DMS53 treated with DMSO at 0.1 percent for 48 hours (cell line): ENCODE data around the gene SELENOF.

Experiments
- DNase-seq: peaks from one replicate; lab custom pipeline; 2025; ENCODE audit not compliant: unreplicated experiment; lab: John Stamatoyannopoulos, UW

SELENOF gene

DNA sequence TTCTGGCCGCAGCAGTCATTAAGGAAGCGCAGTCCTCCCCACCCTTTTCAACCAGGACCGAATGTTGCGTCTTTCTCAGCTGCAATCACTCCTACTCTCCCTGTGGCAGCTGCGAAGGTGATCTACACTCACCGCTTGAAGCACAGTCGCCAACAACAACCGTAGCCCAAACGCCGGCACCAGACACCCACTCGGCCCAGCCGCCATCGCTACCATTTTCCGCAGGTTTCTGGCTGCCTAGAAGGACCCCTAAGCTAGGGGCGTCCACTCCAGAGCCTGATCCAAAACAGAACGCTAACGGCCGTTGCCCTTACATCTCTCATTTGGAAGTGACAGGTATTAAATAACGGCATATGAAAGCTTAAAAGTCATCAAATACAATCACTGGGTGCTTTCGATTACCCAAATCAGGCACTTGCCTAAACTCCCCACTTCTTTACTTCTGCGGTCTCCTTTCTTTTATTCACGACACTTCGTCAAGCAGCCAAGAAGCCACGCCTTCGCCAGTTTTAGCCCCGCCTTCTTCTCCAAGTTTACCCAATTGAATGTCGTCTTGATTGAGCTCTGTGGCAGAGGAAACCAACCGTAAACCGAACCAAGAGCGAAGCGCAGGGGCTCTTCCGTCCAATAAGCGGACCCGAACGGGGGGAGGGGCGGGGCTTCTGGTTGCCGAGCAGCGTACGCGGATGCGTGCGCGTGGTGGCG lies at the start of gene SELENOF:
Gene SELENOF (minus strand): TSS at position 231 of the 705 bp plus-strand sequence. CDS start 15 bp downstream, at position 216.
- DNase-seq, result peak; percentile 100

DNA sequence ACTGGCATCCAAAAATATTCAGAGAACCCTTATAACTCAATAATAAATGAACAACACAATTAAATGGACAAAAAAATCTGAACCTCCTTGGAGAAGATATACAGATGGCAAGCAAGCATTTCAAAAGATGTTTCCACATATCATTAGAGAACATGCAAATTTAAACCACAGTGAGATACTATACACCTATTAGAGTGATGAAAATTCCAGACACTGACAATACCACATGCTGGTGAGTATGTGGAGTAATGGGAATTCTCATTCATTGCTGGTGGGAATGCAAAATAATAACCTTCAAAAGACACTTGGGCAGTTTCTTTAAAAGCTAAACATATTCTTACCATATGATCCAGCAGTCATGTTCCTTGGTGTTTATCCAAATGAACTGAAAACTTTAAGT lies 46.6 kb upstream of the SELENOF start:
- DNase-seq, result no peak

DNA sequence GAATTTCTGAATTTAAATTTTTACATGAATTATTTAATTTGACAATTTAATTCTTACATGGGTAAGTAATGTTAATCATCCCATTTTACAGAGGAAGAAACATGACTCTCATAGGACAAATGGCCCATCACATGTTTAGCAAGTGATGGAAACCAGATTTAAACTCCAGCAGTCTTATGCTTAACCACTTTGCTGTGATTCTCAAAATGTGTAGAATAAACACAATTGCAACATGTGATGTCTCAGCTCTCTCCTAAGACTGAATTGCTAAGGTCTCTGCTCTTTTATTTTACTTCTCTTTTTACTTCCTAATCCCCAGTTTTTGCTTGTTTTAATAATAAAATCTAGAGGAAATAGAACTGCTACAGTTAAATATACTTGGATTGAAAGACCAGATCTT lies 43.3 kb upstream of the SELENOF start:
- DNase-seq, result no peak

DNA sequence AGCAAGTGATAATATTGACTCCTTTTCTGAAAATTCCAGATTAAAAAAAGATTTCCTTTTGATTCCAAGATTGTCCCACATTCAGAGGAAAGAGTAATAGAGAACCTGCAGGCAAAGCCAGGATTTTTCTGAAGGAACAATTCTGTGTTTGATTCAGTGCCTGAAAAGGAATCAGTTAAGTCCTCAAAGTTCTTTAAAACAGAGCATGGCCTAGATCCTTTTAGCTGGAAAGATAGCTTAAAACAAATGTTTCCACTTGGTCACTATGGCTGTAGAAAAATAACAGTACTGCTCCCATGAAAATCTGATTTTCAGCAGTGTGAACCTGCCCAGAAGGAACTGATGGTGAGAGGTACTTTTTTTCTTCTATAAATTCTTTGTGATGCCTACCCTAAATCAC lies 42.3 kb upstream of the SELENOF start:
- DNase-seq, result no peak

DNA sequence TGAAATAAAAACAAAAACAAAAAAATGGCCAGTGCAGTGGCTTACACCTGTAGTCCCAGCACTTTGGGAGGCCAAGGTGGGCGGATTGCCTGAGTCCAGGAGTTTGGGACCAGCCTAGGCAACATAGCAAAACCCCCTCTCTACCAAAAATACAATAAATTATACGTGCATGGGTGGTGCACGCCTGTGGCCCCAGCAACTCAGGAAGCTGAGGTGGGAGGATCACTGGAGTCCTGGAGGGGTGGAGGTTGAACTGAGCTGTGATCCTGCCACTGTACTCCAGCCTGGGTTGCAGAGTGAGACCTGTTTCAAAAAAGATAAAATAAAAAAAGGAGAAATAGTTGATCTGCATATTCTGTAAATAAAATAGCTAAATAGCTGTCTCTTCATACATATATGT lies 41.8 kb upstream of the SELENOF start:
- DNase-seq, result no peak

DNA sequence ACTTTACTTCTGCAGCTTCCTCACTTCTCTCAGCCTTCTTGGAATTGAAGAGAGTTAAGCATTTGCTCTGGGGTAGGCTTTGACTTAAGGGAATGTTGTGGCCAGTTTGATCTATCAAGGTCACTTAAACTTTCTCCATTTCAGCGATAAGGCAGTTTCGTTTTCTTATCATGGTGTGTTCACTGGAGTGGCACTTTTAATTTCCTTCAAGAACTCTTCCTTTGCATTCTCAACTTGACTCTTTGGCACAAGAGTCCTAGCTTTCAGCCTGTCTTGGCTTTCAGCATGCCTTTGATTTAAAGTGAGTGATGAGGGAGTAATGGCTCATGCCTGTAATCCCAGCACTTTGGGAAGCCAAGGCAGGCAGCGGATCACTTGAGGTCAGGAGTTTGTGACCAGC lies 39.2 kb upstream of the SELENOF start:
- DNase-seq, result no peak

DNA sequence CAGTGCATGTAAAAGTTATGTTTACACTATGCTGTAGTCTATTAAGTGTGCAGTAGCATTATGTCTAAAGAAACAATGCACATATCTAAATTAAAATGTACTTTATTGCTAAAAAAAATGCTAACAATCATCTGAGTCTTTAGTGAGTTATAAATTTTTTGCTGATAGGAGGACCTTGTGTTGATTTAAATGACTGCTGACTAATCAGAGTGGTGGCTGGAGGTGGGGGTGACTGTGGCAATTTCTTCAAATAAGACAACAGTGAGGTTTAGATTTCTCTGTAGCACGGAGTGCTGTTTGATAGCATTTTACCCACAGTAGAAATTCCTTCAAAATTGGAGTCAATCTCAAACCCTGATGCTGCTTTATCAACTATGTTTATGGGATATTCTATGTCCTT lies 37.5 kb upstream of the SELENOF start:
- DNase-seq, result no peak

DNA sequence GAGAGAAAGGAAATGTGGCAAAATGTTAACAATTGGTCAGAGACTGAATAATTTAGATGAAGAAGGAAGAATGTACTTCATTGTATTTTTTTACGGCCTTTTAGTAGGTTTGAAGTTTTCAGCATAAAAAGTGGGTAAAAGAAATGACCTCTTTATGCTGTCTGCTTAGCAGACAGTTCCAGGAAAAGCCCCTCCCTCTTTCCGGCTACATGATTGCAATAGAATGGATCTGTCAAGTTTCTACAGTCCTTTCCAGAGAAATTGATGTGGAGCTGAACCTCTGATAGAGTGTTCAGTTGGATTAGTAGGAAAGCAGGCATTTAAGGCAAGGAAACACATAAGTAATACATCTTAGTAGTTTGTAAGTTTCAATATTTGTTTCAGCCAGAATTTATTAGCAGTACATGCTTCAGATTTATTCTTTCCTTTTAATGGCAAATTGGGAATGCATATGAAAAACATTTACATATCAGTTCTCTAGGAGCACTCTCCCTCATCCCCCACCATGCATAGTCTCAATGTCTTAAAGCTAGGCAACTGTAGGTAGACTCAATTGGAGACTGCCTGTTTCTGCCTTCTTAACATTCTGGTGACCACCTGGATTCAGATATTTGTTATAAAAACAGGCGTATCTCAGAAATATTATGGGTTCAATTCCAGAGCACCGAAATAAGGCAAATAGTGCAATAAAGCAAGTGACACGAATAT lies 36.9 kb upstream of the SELENOF start:
- DNase-seq, result no peak

DNA sequence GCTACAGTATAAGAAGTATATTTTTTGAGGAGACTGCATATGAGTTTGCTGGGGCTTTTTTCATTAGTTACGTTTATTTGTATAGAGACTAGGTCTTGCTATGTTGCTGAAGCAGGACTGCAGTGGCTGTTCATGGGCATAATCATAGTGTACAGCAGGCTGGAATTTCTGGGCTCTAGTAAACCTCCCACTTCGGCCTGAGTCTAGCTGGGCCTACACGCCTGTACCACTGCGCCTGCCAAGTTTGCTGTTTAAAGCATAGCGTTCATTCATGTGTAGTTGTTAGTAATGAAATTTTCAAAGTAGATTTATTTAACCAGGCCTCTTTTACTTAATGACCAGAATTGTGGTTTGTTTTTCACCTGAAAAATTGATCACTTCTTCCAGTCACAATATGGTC lies 34.3 kb upstream of the SELENOF start:
- DNase-seq, result no peak

DNA sequence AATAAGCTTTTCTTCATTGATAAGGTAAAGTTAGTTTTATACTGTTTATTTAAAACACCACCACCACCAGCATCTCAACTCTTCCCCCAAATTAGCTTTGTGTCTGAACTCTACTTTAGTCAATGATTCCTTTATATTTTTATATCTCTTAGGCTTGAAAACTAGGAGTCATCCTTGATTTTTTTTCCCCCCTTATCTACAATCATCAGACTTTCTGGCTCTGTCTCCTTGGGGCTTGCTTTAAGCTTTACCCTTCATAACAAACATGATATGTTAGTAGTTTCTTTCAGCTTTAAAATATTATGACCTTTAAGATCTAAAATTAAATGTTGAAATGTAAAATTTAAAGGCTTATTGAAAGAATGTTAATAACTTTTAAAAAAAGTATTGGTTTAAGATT lies 28.8 kb upstream of the SELENOF start:
- no peak for DNase-seq

DNA sequence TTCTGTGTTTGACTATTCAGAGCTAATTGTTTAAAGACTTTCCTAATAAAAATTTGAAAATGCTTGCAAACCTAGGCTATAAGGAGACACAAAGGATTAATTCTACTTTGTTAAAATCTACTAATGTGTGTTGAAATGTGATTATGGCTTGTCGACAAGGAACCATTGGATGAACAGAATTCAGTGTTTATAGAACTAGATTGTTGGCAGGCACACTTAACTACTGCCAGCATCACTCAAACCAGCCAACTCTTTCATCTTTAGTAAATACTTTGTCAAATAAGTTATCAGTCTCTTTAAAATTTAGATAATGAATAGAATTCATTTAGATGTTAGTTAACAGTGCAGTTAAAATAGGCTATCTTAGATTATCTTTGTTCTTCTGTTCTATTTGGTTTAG lies 28.1 kb upstream of the SELENOF start:
- no peak for DNase-seq

DNA sequence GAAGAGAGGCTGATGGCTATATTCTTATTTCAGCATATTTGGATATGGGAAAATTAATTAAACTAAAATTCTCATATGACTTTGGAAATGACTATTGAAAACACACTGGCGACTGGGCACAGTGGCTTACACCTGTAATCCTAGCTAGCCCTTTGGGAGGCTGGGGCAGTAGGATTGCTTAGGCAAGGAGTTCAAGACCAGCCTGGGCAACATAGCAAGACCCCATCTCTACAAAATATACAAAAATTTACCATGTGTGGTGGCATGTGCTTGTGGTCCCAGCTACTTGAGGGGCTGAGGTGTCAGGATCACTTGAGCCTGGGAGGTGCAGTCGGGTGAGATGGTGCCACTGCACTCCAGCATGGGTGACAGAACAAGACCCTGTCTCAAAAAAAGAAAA lies 26.7 kb upstream of the SELENOF start:
- no peak for DNase-seq

DNA sequence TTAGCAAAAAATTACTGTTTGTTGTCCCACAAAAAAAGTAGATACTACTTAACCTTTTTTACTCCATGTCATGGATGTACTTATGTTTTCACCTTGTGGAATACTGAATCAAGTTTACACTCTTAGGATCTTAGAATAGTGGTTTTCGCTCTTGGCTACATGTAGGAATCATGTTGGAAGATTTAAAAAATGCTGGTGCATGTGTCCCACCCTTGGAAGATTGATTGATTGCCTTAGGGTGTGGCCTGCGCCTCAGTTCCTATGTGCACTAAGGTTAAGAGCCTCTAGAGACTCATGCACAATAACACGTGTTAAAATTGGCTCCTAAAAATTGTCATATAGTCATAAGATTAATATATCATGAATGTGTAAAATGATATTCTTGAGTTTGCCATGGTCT lies 25.5 kb upstream of the SELENOF start:
- no peak for DNase-seq

DNA sequence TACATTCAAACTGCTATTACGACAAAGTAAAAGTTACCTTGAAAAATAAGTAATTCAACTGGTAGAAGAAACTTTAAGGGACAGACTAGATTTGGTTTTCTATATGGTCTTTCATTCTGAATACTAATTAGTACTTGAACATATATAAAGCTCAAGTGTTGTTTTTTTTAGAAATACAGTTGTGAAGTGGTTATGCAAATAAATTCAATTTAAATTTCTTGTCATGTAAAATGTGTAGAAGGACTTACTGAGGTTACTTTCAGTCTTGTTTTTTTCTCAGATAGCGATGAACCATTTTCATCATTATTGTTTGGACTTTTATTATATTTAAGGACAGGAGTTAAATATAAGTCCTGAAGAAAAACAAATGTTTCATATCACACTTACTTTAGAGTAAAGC lies 24.9 kb upstream of the SELENOF start:
- DNase-seq, result no peak

DNA sequence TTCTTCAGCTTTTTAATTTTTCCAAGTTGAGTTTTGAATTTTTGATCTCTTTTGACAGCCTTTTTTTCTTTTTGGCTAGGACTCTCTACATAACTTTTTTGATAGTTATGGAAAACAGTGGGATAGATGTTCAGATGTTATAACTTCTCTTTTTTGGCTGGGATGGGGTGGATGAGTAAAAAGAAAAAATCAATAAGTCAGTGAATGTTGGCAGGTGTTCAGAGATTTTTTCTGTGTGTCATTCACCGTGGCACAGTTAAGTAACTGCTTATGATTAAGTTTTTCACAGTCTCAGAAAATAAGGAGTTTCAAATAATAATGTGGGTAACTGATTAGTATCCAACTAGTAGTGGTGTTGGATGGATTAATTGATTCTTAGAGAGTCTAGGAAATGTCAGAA lies 24.5 kb upstream of the SELENOF start:
- no peak for DNase-seq

DNA sequence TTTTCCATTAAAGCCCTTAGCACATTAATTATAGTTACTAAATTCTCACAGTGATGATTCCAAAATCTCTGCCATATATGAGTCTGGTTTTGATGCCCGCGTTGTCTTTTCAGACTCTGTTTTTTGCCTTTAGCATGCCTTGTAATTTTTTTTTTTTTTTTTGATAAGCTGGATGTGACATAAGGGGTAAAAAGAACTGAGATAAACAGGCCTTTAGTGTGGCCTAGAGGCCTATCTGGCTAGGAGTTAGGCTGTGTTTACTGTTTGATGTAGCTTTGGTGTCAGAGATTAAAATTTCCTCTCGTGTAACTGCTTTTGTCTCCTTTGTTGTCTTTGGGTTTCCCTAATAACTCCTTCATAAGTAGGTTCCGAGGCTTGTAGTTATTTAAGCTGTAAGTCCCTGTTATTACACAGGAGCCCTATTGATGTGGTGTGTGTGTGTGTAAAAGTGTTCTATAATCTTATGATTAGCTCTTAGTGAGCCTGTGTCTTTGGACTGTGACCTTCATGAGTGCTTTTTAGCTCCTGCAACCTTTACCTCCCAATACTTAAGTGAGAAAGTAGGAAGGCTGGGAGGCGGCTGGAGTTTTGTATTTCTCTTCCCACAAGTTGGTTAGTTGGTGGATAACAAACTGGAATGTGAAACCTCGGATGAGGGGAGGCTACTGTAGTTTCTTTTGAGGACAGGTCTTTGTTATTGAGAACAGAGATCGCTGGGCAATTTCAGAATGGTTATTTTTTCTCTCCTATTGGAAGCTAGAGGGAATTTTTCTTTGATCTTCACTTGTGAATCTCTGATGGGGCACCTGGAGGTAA lies 19.8 kb upstream of the SELENOF start:
- no peak for DNase-seq

DNA sequence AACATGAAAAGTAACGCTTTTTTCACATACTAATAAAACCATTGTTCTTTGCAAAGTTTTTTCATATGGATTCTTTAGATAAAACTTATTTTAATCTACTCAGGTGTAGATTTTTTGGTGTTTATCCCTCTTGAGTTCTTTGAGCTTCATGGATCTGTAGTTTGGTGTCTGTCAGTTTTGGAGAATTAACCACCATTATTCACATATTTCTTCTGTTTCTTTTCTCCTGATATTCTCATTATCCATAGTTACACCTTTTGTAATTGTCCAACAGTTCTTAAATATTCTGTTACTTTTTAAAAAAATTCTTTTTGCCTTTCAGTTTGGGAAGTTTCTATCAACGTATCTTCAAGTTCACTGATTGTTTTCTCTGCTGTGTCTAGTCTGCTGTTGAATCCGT lies 19.1 kb upstream of the SELENOF start:
- DNase-seq, result no peak

DNA sequence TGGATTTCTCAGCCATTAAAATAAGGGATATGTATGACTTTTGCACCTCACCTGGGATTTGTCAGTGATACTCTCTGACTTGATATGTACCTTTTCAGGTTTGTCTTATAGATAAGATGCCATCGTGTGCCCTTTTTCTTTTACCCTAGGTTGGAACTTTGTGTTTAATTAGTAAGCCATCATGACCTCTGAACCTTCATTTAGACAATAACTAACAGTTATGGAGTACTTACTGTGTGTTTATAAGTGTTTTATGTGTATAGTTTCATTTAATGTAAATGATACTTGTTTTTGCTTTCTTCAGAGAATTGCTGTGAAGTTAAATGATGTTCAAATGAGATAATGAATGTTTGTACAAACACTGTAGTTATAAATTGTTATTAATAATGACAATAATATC lies 14.9 kb upstream of the SELENOF start:
- no peak for DNase-seq

DNA sequence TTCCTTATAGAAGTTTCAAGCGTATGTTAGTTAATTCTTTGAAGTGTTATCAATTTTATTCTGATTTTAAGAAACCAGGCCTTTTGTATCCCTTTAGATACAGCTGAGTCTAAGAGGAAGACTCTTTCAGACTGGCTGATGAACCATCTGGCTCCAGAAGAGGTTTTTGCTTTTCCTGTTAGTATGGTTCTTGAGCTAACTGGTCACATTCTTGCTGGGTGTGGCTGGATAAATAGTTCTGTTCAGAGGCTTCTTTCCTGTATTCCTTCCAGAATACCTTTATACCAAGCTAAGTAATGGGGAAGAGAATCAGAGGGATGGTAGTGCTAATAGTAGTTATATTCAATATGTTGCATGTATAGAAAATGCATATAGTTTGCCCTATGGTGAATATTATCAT lies 13.0 kb upstream of the SELENOF start:
- DNase-seq, result no peak

DNA sequence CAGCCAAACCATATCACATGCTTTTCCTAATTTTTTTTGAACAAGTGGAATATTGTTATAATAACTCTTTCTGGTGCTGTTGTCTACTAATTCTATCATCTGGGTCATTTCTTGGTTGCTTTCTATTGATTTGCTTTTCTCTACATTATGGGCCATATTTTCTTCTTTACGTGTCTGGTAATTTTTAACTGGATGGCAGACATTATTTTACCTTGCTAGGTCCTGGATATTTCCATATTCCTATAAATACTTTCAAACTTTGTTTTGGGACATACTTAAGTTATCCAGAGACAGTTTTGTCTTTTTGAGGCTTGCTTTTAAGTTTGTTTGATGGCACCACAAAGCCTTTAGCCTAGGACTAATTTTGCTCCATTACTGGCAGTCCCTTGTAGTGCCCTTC lies 11.8 kb upstream of the SELENOF start:
- no peak for DNase-seq

DNA sequence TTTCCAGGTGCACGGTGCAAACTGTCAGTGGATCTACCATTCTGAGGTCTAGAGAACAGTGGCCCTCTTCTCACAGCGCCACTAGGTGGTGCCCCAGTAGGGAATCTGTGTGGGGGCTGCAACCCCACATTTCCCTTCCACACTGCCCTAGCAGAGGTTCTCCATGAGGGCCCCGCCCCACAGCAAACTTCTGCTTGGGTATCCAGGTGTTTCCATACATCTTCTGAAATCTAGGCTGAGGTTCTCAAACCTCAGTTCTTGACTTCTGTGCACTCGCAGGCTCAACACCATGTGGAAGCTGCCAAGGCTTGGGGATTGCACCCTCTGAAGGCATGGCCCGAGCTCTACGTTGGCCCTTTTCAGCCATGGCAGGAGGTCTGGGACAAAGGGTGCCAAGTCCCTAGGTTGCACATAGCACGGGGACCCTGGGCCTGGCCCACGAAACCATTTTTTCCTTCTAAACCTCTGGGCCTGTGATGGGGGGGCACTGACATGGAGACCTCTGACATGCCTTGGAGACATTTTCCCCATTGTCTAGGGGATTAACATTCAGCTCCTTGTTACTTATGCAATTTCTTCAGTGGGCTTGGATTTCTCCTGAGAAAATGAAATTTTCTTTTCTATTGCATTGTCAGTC lies 10.5 kb upstream of the SELENOF start:
- DNase-seq, result no peak

DNA sequence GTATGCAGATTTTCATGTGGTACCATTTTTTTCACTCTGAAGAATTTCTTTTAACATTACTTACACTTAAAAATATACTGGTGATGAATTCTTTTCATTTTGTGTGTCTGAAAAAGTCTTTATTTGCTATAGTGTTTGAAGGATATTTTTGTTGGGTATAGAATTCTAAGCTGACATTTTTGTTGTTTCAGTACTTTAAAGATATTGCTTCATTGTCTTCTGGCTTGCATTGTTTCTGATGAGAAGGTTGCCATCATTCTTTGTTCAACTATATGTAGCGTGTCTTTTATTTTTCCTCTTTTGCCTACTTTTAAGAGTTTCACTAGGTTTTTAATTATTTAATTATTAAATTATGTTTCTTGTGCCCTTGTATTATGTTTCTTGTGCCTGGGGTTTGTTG lies 8.5 kb upstream of the SELENOF start:
- no peak for DNase-seq
